Sigmoid colon (tissue), 7 donors: ENCODE data around the gene F11R. TPM values are rescaled to one million over a fixed set of nuclear protein-coding genes. Genes with fewer than 3 reads are reported as not detected.
"Not testable (repeated sequence)": the region's sequence is repeated elsewhere in the genome, so short reads cannot be mapped to it uniquely, and the experiment has no call there.

Experiments
- DNase-seq: peaks from one replicate; pipeline ENCODE4 v3.0.0-alpha.2; 2019
- H3K27ac ChIP-seq, 4 donors: fragments of 200-600 bp; sonication (generic); one replicate each; pipeline ENCODE4 v1.5.1; 2016 to 2019; ENCODE audit warnings: mild to moderate bottlenecking in 1 of 4
- H3K27me3 ChIP-seq, 3 donors: fragments of 200-600 bp; sonication (generic); one replicate each; pipeline ENCODE4 v1.5.1; 2019; ENCODE audit warnings: mild to moderate bottlenecking in 1 of 3
- H3K36me3 ChIP-seq, 4 donors: fragments of 200-600 bp; sonication (generic); one replicate each; pipeline ENCODE4 v1.5.1; 2016 to 2019
- H3K4me1 ChIP-seq, 4 donors: fragments of 200-600 bp; sonication (generic); one replicate each; pipeline ENCODE4 v1.5.1; 2017 to 2019
- H3K4me3 ChIP-seq, 4 donors: fragments of 200-600 bp; sonication (generic); one replicate each; pipeline ENCODE4 v1.5.1; 2017 to 2019; ENCODE audit warnings: mild to moderate bottlenecking in 2 of 4, moderate library complexity in 1 of 4
- H3K9me3 ChIP-seq, 4 donors: fragments of 200-600 bp in 3 of 4; sonication (generic) in 3 of 4; one replicate each; pipeline versions ENCODE4 v1.5.1 to v1.6.1; 2013 to 2019
- EP300 ChIP-seq, 4 donors: sonication (generic); formaldehyde crosslinking; IDR thresholded peaks; one replicate each; pipeline ENCODE4 v1.6.1; 2017; ENCODE audit warnings: antibody characterized with exemption in 4 of 4
- POLR2A ChIP-seq, 2 donors: fragments of 450-650 bp; IDR thresholded peaks; one replicate each; pipeline ENCODE4 v1.6.1; 2016; ENCODE audit warnings: antibody characterized with exemption in 2 of 2, mild to moderate bottlenecking in 2 of 2, moderate library complexity in 2 of 2
- POLR2AphosphoS5 ChIP-seq, 4 donors: sonication (generic); formaldehyde crosslinking; IDR thresholded peaks; one replicate each; pipeline ENCODE4 v1.6.1; 2017; ENCODE audit warnings: antibody characterized with exemption in 4 of 4
- WGBS, 2 donors: extraction: QIAGEN DNeasy Blood & Tissue Kit; methylation state at CpG; one replicate each; pipeline ENCODE4 v1.1.7; 2013; 5-methylcytosine and 5-hydroxymethylcytosine counted together
- intact Hi-C: fragments of 100-400 bp; cut with DNase I; formaldehyde crosslinking; loops from one replicate; pipeline ENCODE4 v1.15.1; 2023
- polyA plus RNA-seq, 3 donors: library from polyadenylated mRNA; stranded (reverse); fragments of 200-250 nt; gene quantifications; one replicate each; pipeline ENCODE4 v1.2.3, GENCODE V29; 2013
- total RNA-seq, 4 donors: library from RNA; depleted of rRNA; stranded (reverse); fragments of >200 nt; gene quantifications; one replicate each; pipeline ENCODE4 v1.1.0, GENCODE V29; 2016
- TF ChIP-seq, protein P1 (sequence below), 4 experiments: fragments of 450-650 bp in 3 of 4; fragments of 200-600 bp in 1 of 4; IDR thresholded peaks; one replicate each; pipeline ENCODE4 v1.5.1; 2016 to 2019; ENCODE audit warnings: antibody characterized with exemption in 4 of 4, mild to moderate bottlenecking in 3 of 4, moderate library complexity in 2 of 4
- donor health status: healthy with polysubstance abuse.
- donor health status: Bipolar disorder and iron deficiency.
- donor health status: healthy.

F11R gene
- total and polyA plus RNA-seq, 7 donors: 2.7 to 96.7 (median 15.6) TPM

GRCh38 chr1:161066694-161067093 lies 45.7 kb upstream of the F11R start:
- Histone ChIP-seq H3K4me1 (no peaks in the 10 kb centered on the region), H3K9me3 (no peaks in the 10 kb centered on the region), H3K27me3 (peaks cover 0 to 12% (median 0%) of the 10 kb centered on the region in 3 donors), H3K27ac (no peak overlapping the region), H3K36me3 (no peaks in the 10 kb centered on the region), H3K4me3 (no peak overlapping the region)
- intact Hi-C loops: no loop called here
- WGBS, 2 donors: 62 to 85% methylated on average over 3 of the region's 3 CpGs
- TF ChIP-seq POLR2A (IDR thresholded peaks at IDR 0.05) (no peak), EP300 (IDR thresholded peaks at IDR 0.05) (no peak), POLR2AphosphoS5 (IDR thresholded peaks at IDR 0.05) (no peak)
- no peak for DNase-seq

GRCh38 chr1:161065681-161066080 lies 44.7 kb upstream of the F11R start:
- WGBS, 2 donors: 95% methylated on average over 7 of the region's 7 CpGs
- H3K9me3 ChIP-seq, H3K36me3 ChIP-seq, intact Hi-C loops, H3K4me3 ChIP-seq, H3K27ac ChIP-seq, H3K4me1 ChIP-seq, DNase-seq: not testable (repeated sequence)
- H3K27me3 ChIP-seq: peaks cover 0 to 12% (median 0%) of the 10 kb centered on the region in 3 donors

DNA sequence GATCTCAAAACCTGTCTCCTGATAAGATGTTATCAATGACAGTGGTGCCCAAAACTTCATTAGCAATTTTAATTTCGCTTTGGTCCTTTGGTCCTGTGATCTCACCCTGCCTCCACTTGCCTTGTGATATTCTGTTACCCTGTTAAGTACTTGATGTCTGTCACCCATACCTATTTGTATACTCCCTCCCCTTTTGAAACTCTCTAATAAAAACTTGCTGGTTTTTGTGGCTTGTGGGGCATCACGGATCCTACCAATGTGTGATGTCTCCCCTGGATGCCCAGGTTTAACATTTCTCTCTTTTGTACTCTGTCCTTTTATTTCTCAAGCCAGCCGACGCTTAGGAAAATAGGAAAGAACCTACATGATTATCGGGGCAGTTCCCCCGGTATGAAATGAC lies 43.0 kb upstream of the F11R start:
- 76 to 80% methylated on average over 6 of the region's 6 CpGs for WGBS, 2 donors

GRCh38 chr1:161061419-161061818 lies 40.5 kb upstream of the F11R start:
- intact Hi-C loops: no loop called here
- 90 to 94% methylated on average over 4 of the region's 4 CpGs for WGBS, 2 donors
- no peaks in the 10 kb centered on the region for H3K36me3 ChIP-seq

More for the DNA sequence above, 43.0 kb upstream of the F11R start:
- H3K36me3 ChIP-seq, H3K9me3 ChIP-seq, H3K27ac ChIP-seq, H3K4me1 ChIP-seq, intact Hi-C loops, DNase-seq, H3K4me3 ChIP-seq: not testable (repeated sequence)
- peaks cover 0 to 12% (median 0%) of the 10 kb centered on the region in 3 donors for H3K27me3 ChIP-seq

DNA sequence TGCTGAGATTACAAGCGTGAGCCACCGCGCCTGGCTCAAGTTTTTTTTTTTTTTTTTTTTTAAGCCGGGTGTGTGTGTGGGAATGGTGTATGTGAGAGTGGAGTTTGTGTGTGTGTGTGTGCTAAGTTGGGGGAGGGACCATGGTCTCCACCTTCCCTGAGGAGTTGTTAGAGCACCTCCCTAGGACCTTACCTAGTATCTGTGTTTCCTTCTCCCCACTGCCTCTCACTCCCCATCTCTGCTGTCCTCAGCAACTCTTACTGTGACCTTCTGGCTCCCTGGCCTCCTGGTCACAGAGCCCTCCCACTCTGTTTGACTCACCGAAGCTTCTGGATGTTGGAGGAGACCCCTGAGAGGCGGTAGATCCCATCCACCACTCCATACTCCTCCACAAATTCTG lies 38.3 kb upstream of the F11R start:
- Histone ChIP-seq H3K9me3 (no peaks in the 10 kb centered on the region), H3K4me3 (no peak overlapping the region), H3K27me3 (peaks cover 0 to 23% (median 5%) of the 10 kb centered on the region in 3 donors), H3K27ac (no peak overlapping the region), H3K4me1 (no peaks in the 10 kb centered on the region), H3K36me3 (no peaks in the 10 kb centered on the region)
- TF ChIP-seq, protein P1, sequence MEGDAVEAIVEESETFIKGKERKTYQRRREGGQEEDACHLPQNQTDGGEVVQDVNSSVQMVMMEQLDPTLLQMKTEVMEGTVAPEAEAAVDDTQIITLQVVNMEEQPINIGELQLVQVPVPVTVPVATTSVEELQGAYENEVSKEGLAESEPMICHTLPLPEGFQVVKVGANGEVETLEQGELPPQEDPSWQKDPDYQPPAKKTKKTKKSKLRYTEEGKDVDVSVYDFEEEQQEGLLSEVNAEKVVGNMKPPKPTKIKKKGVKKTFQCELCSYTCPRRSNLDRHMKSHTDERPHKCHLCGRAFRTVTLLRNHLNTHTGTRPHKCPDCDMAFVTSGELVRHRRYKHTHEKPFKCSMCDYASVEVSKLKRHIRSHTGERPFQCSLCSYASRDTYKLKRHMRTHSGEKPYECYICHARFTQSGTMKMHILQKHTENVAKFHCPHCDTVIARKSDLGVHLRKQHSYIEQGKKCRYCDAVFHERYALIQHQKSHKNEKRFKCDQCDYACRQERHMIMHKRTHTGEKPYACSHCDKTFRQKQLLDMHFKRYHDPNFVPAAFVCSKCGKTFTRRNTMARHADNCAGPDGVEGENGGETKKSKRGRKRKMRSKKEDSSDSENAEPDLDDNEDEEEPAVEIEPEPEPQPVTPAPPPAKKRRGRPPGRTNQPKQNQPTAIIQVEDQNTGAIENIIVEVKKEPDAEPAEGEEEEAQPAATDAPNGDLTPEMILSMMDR (IDR thresholded peaks at IDR 0.05): no peak
- no peak for TF ChIP-seq POLR2AphosphoS5 (IDR thresholded peaks at IDR 0.05)
- no peak for TF ChIP-seq EP300 (IDR thresholded peaks at IDR 0.05)
- no peak for TF ChIP-seq POLR2A (IDR thresholded peaks at IDR 0.05)
- 66 to 85% methylated on average over 6 of the region's 6 CpGs for WGBS, 2 donors
- DNase-seq: no peak
- intact Hi-C loops: no loop called here

More at GRCh38 chr1:161061419-161061818, 40.5 kb upstream of the F11R start:
- Histone ChIP-seq H3K27ac (no peak overlapping the region), H3K4me1 (no peaks in the 10 kb centered on the region), H3K27me3 (peaks cover 0 to 15% (median 0%) of the 10 kb centered on the region in 3 donors), H3K4me3 (no peak overlapping the region), H3K9me3 (no peaks in the 10 kb centered on the region)
- no peak for TF ChIP-seq POLR2A (IDR thresholded peaks at IDR 0.05)
- no peak for TF ChIP-seq EP300 (IDR thresholded peaks at IDR 0.05)
- TF ChIP-seq POLR2AphosphoS5 (IDR thresholded peaks at IDR 0.05): no peak
- TF ChIP-seq, protein P1 (IDR thresholded peaks at IDR 0.05): no peak
- DNase-seq: no peak

DNA sequence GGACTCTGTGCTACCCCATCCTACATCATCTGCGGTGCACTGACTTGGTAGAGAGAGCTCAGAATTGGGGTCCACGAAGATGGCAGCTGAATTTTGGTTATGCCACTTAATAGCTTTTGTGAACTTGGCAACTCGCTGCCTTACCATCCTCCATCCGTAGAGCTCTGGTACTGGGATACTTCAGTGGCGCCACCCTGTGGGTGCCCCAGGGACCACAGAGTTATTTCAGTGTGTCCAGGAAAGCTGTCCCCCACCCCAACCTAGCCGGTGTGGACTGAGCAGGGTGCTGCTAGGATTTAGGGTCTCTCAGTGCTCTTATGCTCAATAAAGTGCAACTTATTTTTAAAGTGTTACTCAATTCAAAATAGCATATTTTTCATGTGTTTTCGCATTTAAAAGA lies 33.9 kb upstream of the F11R start:
- peaks cover 0 to 18% (median 5%) of the 10 kb centered on the region in 3 donors for H3K27me3 ChIP-seq
- DNase-seq: no peak
- H3K4me1 ChIP-seq: no peaks in the 10 kb centered on the region
- H3K9me3 ChIP-seq: no peaks in the 10 kb centered on the region
- WGBS, 2 donors: 79 to 90% methylated on average over 7 of the region's 7 CpGs
- TF ChIP-seq POLR2AphosphoS5 (IDR thresholded peaks at IDR 0.05) (no peak), EP300 (IDR thresholded peaks at IDR 0.05) (no peak), POLR2A (IDR thresholded peaks at IDR 0.05) (no peak)
- TF ChIP-seq, protein P1 (IDR thresholded peaks at IDR 0.05): no peak
- no peak overlapping the region for H3K4me3 ChIP-seq
- H3K27ac ChIP-seq: no peak overlapping the region
- no peaks in the 10 kb centered on the region for H3K36me3 ChIP-seq
- intact Hi-C loops: no loop called here
